Measurements from ENCODE around the gene CENPX.

The CENPX gene

DNA sequence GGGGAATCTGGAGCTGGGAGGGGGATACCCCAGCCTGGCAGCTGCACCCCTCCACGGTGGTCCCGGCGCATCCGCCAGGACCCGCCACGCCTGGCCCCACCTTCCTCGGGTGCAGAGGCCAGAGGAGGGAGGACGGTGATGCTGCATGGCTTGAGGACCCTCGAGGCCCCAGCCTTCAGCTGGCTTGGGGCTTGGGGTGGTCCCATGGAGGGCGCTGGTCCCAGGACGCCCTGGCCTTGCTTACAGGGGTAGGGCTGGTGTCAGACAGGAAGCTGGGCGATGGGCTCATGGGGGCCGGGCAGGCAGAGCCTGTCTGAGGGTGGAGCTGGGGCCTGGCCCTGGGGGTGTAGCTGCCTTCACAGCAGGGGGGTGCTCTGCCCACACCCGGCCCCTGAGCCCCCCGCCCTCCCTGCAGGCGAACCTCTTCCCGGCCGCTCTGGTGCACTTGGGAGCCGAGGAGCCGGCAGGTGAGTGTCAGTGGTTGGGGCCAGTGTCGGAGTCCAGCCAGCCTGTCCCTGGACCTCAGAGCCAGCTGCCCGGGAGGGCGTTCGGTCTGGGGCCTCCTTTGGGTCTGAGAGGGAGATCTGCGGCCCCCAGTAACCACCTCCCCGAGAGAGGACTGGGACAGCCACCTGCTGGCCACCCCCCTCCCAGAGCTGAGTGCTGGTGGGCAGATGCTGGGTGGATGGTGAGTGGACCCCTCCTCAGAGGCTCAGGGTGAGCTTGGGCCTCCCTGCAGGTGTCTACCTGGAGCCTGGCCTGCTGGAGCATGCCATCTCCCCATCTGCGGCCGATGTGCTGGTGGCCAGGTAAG is 6.4 kb downstream of the CENPX start:
- Histone ChIP-seq H3K27ac (ENCODE audit: insufficient read depth in 1 of 2, low read depth in 1 of 2, low read length in 2 of 2, poor library complexity in 1 of 2, severe bottlenecking in 2 of 2) (no peak overlapping the region), H3K4me1 (ENCODE audit: control extremely low read depth in 1 of 4, control insufficient read depth in 4 of 4, insufficient read depth in 4 of 4, low read length in 3 of 4) (peaks cover 0 to 31% (median 29%) of the 10 kb centered on the region in 4 experiments), H3K27me3 (replicated peaks in 2 of 5; ENCODE audit: control insufficient read depth in 4 of 5, insufficient read depth in 5 of 5, low read length in 4 of 5) (no peaks in the 10 kb centered on the region), H3K36me3 (ENCODE audit: control insufficient read depth in 4 of 4, insufficient read depth in 4 of 4, low read length in 3 of 4) (peaks cover 0 to 19% (median 9%) of the 10 kb centered on the region in 4 experiments), H3K4me3 (ENCODE audit: control insufficient read depth in 1 of 7, extremely low read depth in 1 of 7, insufficient read depth in 4 of 7, low read depth in 2 of 7, low read length in 6 of 7) (no peak overlapping the region), H3K9me3 (ENCODE audit: control extremely low read depth in 1 of 5, control insufficient read depth in 4 of 5, insufficient read depth in 2 of 5, low read depth in 1 of 5, low read length in 4 of 5) (no peaks in the 10 kb centered on the region)
- 94% methylated on average over 18 of the region's 28 CpGs for WGBS (ENCODE audit: insufficient coverage)
- ChIA-PET CTCF (interaction anchor here (1.0 to 2.7 kb wide), 4 partner anchors 14 to 62 kb away, joined by 3 to 20 read pairs (median 4); partner anchors contain the start of gene NOTUM), POLR2A (interaction anchor here (0.7 kb wide), 1 partner anchor 57 kb away, joined by 3 read pairs; no protein-coding TSS in a partner anchor)
- no peak for DNase-seq

- H3K9me3 ChIP-seq (ENCODE audit: control extremely low read depth in 1 of 5, control insufficient read depth in 4 of 5, insufficient read depth in 2 of 5, low read depth in 1 of 5, low read length in 4 of 5), result no peaks in the 10 kb centered on the region
- POLR2A ChIA-PET, result no interaction called here
These were observed 7.2 kb downstream of the CENPX start for GRCh38 chr17:82015311-82015971.

DNA sequence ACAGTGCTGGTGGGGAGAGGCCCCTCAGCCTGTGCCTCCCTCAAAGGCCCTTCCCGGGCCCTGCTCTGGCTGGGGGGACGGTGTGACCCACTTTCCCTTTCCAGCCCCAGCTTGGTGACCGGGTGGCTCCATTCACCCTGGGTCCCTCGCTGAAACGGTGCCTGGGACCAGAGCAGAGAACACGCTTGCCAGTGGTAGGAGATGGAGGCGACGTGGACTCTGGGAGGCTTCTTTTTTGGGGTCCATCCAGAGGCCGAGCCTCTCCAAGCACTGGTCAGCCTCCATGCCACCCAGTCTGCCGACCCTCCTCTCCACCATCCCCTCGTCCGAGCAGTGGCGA is 7.7 kb downstream of the CENPX start:
- ChIA-PET POLR2A (no interaction called here), CTCF (no interaction called here)
- WGBS (ENCODE audit: insufficient coverage), result 88% methylated on average over 10 of the region's 13 CpGs
- Histone ChIP-seq H3K9me3 (ENCODE audit: control extremely low read depth in 1 of 5, control insufficient read depth in 4 of 5, insufficient read depth in 2 of 5, low read depth in 1 of 5, low read length in 4 of 5) (no peaks in the 10 kb centered on the region), H3K4me3 (ENCODE audit: control insufficient read depth in 1 of 7, extremely low read depth in 1 of 7, insufficient read depth in 4 of 7, low read depth in 2 of 7, low read length in 6 of 7) (no peak overlapping the region), H3K4me1 (ENCODE audit: control extremely low read depth in 1 of 4, control insufficient read depth in 4 of 4, insufficient read depth in 4 of 4, low read length in 3 of 4) (peaks cover 0 to 30% (median 26%) of the 10 kb centered on the region in 4 experiments), H3K27ac (ENCODE audit: insufficient read depth in 1 of 2, low read depth in 1 of 2, low read length in 2 of 2, poor library complexity in 1 of 2, severe bottlenecking in 2 of 2) (no peak overlapping the region), H3K27me3 (replicated peaks in 2 of 5; ENCODE audit: control insufficient read depth in 4 of 5, insufficient read depth in 5 of 5, low read length in 4 of 5) (no peaks in the 10 kb centered on the region), H3K36me3 (ENCODE audit: control insufficient read depth in 4 of 4, insufficient read depth in 4 of 4, low read length in 3 of 4) (peaks cover 0 to 19% (median 9%) of the 10 kb centered on the region in 4 experiments)
- DNase-seq, result no peak

More at GRCh38 chr17:82015311-82015971, 7.2 kb downstream of the CENPX start:
- peaks cover 0 to 19% (median 9%) of the 10 kb centered on the region in 4 experiments for H3K36me3 ChIP-seq (ENCODE audit: control insufficient read depth in 4 of 4, insufficient read depth in 4 of 4, low read length in 3 of 4)
- no peak overlapping the region for H3K27ac ChIP-seq (ENCODE audit: insufficient read depth in 1 of 2, low read depth in 1 of 2, low read length in 2 of 2, poor library complexity in 1 of 2, severe bottlenecking in 2 of 2)
- no peaks in the 10 kb centered on the region for H3K27me3 ChIP-seq (replicated peaks in 2 of 5; ENCODE audit: control insufficient read depth in 4 of 5, insufficient read depth in 5 of 5, low read length in 4 of 5)
- DNase-seq, result no peak
- 95% methylated on average over 18 of the region's 24 CpGs for WGBS (ENCODE audit: insufficient coverage)
- no peak overlapping the region for H3K4me3 ChIP-seq (ENCODE audit: control insufficient read depth in 1 of 7, extremely low read depth in 1 of 7, insufficient read depth in 4 of 7, low read depth in 2 of 7, low read length in 6 of 7)
- CTCF ChIA-PET, result interaction anchor here (1.0 to 2.7 kb wide), 3 partner anchors 55 to 61 kb away, joined by 3 to 20 read pairs (median 4); partner anchors contain the start of gene NOTUM
- H3K4me1 ChIP-seq (ENCODE audit: control extremely low read depth in 1 of 4, control insufficient read depth in 4 of 4, insufficient read depth in 4 of 4, low read length in 3 of 4), result peaks cover 0 to 30% (median 26%) of the 10 kb centered on the region in 4 experiments

- Histone ChIP-seq H3K27me3 (replicated peaks in 2 of 5; ENCODE audit: control insufficient read depth in 4 of 5, insufficient read depth in 5 of 5, low read length in 4 of 5) (no peaks in the 10 kb centered on the region), H3K36me3 (ENCODE audit: control insufficient read depth in 4 of 4, insufficient read depth in 4 of 4, low read length in 3 of 4) (peaks cover 0 to 19% (median 9%) of the 10 kb centered on the region in 4 experiments), H3K4me1 (ENCODE audit: control extremely low read depth in 1 of 4, control insufficient read depth in 4 of 4, insufficient read depth in 4 of 4, low read length in 3 of 4) (peaks cover 0 to 34% (median 29%) of the 10 kb centered on the region in 4 experiments), H3K27ac (ENCODE audit: insufficient read depth in 1 of 2, low read depth in 1 of 2, low read length in 2 of 2, poor library complexity in 1 of 2, severe bottlenecking in 2 of 2) (no peak overlapping the region), H3K9me3 (ENCODE audit: control extremely low read depth in 1 of 5, control insufficient read depth in 4 of 5, insufficient read depth in 2 of 5, low read depth in 1 of 5, low read length in 4 of 5) (no peaks in the 10 kb centered on the region), H3K4me3 (ENCODE audit: control insufficient read depth in 1 of 7, extremely low read depth in 1 of 7, insufficient read depth in 4 of 7, low read depth in 2 of 7, low read length in 6 of 7) (no peak overlapping the region)
- POLR2A ChIA-PET, result no interaction called here
- CTCF ChIA-PET, result no interaction called here
- no peak for DNase-seq
- 90% methylated on average over 23 of the region's 23 CpGs for WGBS (ENCODE audit: insufficient coverage)
These were observed 8.2 kb downstream of the CENPX start for GRCh38 chr17:82014432-82014831.

DNA sequence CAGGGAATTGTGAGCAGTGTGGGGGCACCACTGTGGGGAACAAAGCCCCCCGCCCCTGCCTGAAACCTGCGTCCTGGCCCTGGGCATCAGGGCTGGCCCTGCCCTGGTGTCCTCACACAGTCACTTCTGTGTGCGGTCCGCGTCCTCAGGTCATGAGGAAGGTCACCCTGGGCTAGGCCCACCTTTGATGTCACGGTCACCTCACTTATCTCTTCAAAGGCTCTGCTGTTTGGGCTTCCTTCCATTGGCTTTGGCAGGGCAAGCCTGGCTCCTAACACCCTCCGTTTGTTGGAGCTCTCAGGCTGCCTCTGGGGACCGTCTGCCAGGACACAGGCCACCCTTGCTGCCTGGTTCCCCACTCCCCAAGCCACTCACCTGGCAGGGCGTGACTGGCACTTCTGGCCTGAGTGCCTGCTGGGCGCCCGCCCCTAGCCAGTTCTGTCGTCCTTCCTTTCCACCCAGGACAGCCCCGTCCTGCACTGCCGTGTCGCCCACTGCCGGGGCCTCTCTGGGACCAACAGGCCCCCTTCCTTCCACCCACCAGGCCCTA is 8.8 kb downstream of the CENPX start:
- H3K36me3 ChIP-seq (ENCODE audit: control insufficient read depth in 4 of 4, insufficient read depth in 4 of 4, low read length in 3 of 4), result peaks cover 0 to 16% (median 8%) of the 10 kb centered on the region in 4 experiments
- ChIA-PET POLR2A (interaction anchor here (0.9 kb wide), 1 partner anchor 101 kb away, joined by 3 read pairs; no protein-coding TSS in a partner anchor), CTCF (interaction anchor here (0.8 to 2.0 kb wide), 3 partner anchors 34 to 54 kb away, joined by 3 to 15 read pairs (median 3); no protein-coding TSS in a partner anchor)

GRCh38 chr17:82013341-82013740 is 9.3 kb downstream of the CENPX start:
- CTCF ChIA-PET, result interaction anchor here (0.8 to 2.0 kb wide), 3 partner anchors 33 to 53 kb away, joined by 3 to 15 read pairs (median 3); no protein-coding TSS in a partner anchor
- DNase-seq, result peak in 2 of 3 donors; percentile 73 to 80
- H3K27ac ChIP-seq (ENCODE audit: insufficient read depth in 1 of 2, low read depth in 1 of 2, low read length in 2 of 2, poor library complexity in 1 of 2, severe bottlenecking in 2 of 2), result no peak overlapping the region
- WGBS (ENCODE audit: insufficient coverage), result 17% methylated on average over 20 of the region's 22 CpGs
- H3K4me1 ChIP-seq (ENCODE audit: control extremely low read depth in 1 of 4, control insufficient read depth in 4 of 4, insufficient read depth in 4 of 4, low read length in 3 of 4), result peaks cover 0 to 41% (median 35%) of the 10 kb centered on the region in 4 experiments
- no peaks in the 10 kb centered on the region for H3K27me3 ChIP-seq (replicated peaks in 2 of 5; ENCODE audit: control insufficient read depth in 4 of 5, insufficient read depth in 5 of 5, low read length in 4 of 5)
- no peaks in the 10 kb centered on the region for H3K9me3 ChIP-seq (ENCODE audit: control extremely low read depth in 1 of 5, control insufficient read depth in 4 of 5, insufficient read depth in 2 of 5, low read depth in 1 of 5, low read length in 4 of 5)
- H3K36me3 ChIP-seq (ENCODE audit: control insufficient read depth in 4 of 4, insufficient read depth in 4 of 4, low read length in 3 of 4), result peaks cover 0 to 11% (median 5%) of the 10 kb centered on the region in 4 experiments
- no peak overlapping the region for H3K4me3 ChIP-seq (ENCODE audit: control insufficient read depth in 1 of 7, extremely low read depth in 1 of 7, insufficient read depth in 4 of 7, low read depth in 2 of 7, low read length in 6 of 7)
- POLR2A ChIA-PET, result interaction anchor here (0.9 kb wide), 1 partner anchor 101 kb away, joined by 3 read pairs; no protein-coding TSS in a partner anchor

More for the DNA sequence above, 8.8 kb downstream of the CENPX start:
- Histone ChIP-seq H3K9me3 (ENCODE audit: control extremely low read depth in 1 of 5, control insufficient read depth in 4 of 5, insufficient read depth in 2 of 5, low read depth in 1 of 5, low read length in 4 of 5) (no peaks in the 10 kb centered on the region), H3K4me3 (ENCODE audit: control insufficient read depth in 1 of 7, extremely low read depth in 1 of 7, insufficient read depth in 4 of 7, low read depth in 2 of 7, low read length in 6 of 7) (no peak overlapping the region), H3K27me3 (replicated peaks in 2 of 5; ENCODE audit: control insufficient read depth in 4 of 5, insufficient read depth in 5 of 5, low read length in 4 of 5) (no peaks in the 10 kb centered on the region), H3K27ac (ENCODE audit: insufficient read depth in 1 of 2, low read depth in 1 of 2, low read length in 2 of 2, poor library complexity in 1 of 2, severe bottlenecking in 2 of 2) (no peak overlapping the region), H3K4me1 (ENCODE audit: control extremely low read depth in 1 of 4, control insufficient read depth in 4 of 4, insufficient read depth in 4 of 4, low read length in 3 of 4) (peaks cover 0 to 40% (median 34%) of the 10 kb centered on the region in 4 experiments)
- no peak for DNase-seq
- 92% methylated on average over 16 of the region's 16 CpGs for WGBS (ENCODE audit: insufficient coverage)
